ENCODE data around the gene EFR3B. TPM values are rescaled to one million over a fixed set of nuclear protein-coding genes. Genes with fewer than 3 reads are reported as not detected.
"Not testable (repeated sequence)": the region's sequence is repeated elsewhere in the genome, so short reads cannot be mapped to it uniquely, and the experiment has no call there.

Gene EFR3B
- total RNA-seq: under 1 TPM; 0.05 to 0.14 TPM
- under 1 TPM in 1 of 3 donors, not detected in 2; 0.06 TPM for polyA plus RNA-seq
- 0 to 0.78 (median 0.56) reads per million in 6 experiments for total RNA-seq

DNA sequence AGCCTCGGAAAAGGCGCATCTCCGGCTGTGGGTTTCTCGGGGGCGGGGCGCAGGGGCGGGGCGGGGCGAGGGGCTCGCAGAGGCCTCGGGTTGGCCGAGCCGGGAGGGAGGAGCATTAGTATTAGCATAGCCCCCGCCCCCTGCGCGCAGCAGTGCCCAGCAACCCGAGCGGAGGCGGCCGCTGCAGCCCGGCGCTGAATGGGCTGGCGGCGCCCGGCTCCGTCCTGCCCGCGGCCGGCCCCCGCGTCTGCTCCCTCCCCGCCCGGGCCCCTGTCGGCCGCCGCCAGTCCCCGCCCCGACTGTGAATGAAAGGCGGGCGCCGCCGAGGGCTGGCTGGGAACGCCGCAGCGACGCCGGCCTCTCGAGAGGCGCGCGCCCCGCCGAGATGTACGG lies at the start of gene EFR3B:
Gene EFR3B (plus strand): TSS at position 149 of the 393 bp plus-strand sequence. CDS start 237 bp downstream, at position 386.
- DNase-seq (peak; percentile 78 to 94 (median 87)), ATAC-seq (peak; percentile 94 to 96)
- Mint-ChIP-seq H3K4me1 (peaks cover 12 to 25% (median 24%) of the 10 kb centered on the region in 4 donors), H3K27ac (peak within 1 kb of the TSS in 6 of 10 donors; percentile 1 to 87 (median 66)), H3K9me3 (no peaks in the 10 kb centered on the region), H3K4me3 (peak within 1 kb of the TSS; percentile 81 to 93 (median 89)), H3K27me3 (peaks cover 16 to 38% (median 36%) of the 10 kb centered on the region in 5 donors), H3K36me3 (no peaks in the 10 kb centered on the region)
- POLR2A ChIA-PET: interaction anchor here (0.9 kb wide), 1 partner anchor 22 kb away, joined by 3 read pairs; no protein-coding TSS in a partner anchor

- Mint-ChIP-seq H3K4me3 (no peak overlapping the region), H3K4me1 (peaks cover 0 to 3% (median 0%) of the 10 kb centered on the region in 4 donors), H3K9me3 (no peaks in the 10 kb centered on the region), H3K27ac (no peak overlapping the region), H3K36me3 (no peaks in the 10 kb centered on the region), H3K27me3 (peaks cover 5 to 17% (median 10%) of the 10 kb centered on the region in 5 donors)
- no peak for DNase-seq
- ATAC-seq: no peak
- POLR2A ChIA-PET: no interaction called here
Measured at GRCh38 chr2:24993406-24994145, 48.3 kb upstream of the EFR3B start.

- DNase-seq (no peak), ATAC-seq (no peak)
- Mint-ChIP-seq H3K36me3 (no peaks in the 10 kb centered on the region), H3K27me3 (peaks cover 5 to 17% (median 10%) of the 10 kb centered on the region in 5 donors), H3K4me3 (no peak overlapping the region), H3K9me3 (no peaks in the 10 kb centered on the region), H3K27ac (no peak overlapping the region), H3K4me1 (peaks cover 0 to 3% (median 0%) of the 10 kb centered on the region in 4 donors)
- POLR2A ChIA-PET: interaction anchor here (0.7 kb wide), 1 partner anchor 981 kb away, joined by 4 read pairs; no protein-coding TSS in a partner anchor
Measured at GRCh38 chr2:24994146-24994724, 47.6 kb upstream of the EFR3B start.

DNA sequence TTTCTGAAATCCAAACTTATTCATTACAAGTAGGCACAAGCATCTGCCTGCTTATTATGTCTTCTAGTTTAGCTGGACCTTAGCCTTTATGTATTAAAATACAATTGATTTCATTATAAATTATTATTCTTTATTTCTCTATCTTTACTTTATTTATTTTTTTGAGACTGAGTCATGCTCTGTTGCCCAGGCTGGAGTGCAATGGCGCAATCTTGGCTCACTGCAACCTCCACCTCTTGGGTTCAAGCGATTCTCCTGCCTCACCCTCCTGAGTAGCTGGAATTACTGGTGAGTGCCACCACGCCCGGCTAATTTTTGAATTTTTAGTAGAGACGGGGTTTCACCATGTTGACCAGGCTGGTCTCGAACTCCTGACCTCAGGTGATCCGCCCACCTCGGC lies 42.8 kb upstream of the EFR3B start:
- H3K4me3 Mint-ChIP-seq, H3K27ac Mint-ChIP-seq, H3K9me3 Mint-ChIP-seq, POLR2A ChIA-PET, H3K36me3 Mint-ChIP-seq, ATAC-seq, DNase-seq, H3K4me1 Mint-ChIP-seq: not testable (repeated sequence)
- H3K27me3 Mint-ChIP-seq: peaks cover 2 to 18% (median 7%) of the 10 kb centered on the region in 5 donors

- Mint-ChIP-seq H3K27me3 (peaks cover 2 to 15% (median 7%) of the 10 kb centered on the region in 5 donors), H3K4me1 (peaks cover 0 to 2% (median 0%) of the 10 kb centered on the region in 4 donors), H3K36me3 (peaks cover 0 to 6% (median 3%) of the 10 kb centered on the region in 3 donors), H3K9me3 (no peaks in the 10 kb centered on the region), H3K4me3 (no peak overlapping the region), H3K27ac (no peak overlapping the region)
- POLR2A ChIA-PET: no interaction called here
- ATAC-seq (no peak), DNase-seq (no peak)
Measured at GRCh38 chr2:25000036-25000435, 41.8 kb upstream of the EFR3B start.

DNA sequence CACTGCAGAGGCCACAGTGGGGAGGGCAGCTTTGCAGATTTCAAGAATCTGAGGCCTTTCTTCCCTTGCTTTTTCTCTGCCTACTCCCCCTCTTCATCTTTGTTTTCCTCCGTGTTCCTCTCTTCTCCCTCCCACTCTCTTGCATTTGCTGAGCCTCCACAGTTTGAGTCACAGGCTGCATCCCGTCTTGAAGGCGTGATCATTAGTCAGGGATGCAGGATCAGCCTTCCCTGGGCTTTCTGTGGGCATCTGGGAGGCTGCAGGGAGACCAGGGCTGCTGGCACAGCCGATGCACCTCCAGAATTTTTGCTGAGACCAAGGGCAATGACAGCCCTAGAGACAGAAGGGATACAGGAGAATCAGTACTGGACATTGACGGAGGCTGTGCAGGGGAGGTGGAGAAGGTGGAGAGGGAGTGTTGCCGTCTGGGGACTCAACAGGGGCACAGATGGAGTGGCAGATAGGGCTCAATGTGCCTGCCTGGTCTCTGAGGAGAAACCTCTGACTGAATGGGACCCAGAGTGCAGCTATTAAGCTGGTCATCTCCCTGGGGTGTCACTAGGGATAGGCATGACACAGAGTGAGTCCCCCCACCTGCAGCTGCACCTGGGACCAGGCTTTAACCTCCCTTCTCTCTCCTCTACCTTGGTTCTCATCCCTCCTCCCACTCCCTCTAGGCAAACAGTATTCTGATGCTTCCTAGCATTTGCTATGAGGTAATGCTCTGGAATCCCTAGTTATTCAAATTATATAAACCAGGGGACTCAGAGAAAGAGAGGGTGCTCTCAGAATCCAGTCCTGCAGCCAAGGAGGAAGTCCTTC lies 41.2 kb upstream of the EFR3B start:
- Mint-ChIP-seq H3K4me1 (peaks cover 0 to 2% (median 0%) of the 10 kb centered on the region in 4 donors), H3K27me3 (peaks cover 2 to 17% (median 7%) of the 10 kb centered on the region in 5 donors), H3K36me3 (peaks cover 0 to 6% (median 3%) of the 10 kb centered on the region in 3 donors), H3K27ac (no peak overlapping the region), H3K9me3 (no peaks in the 10 kb centered on the region), H3K4me3 (no peak overlapping the region)
- ATAC-seq (no peak), DNase-seq (no peak)
- POLR2A ChIA-PET: no interaction called here

DNA sequence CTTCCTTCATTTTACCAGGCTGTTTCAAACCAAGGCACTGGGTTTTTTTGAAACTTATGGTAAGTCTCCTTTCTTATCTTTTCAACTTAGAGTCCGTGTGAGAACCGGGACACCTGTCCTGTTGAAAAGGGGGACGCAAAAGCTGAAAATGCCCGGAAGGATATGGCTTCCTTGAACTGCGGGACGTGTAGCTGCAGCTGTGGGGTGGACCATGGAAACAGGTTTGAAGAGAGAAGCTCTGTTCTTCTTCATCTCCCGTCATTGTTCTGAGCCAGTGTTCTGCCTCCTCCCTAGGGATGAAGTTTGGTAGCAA lies 40.6 kb upstream of the EFR3B start:
- POLR2A ChIA-PET: no interaction called here
- Mint-ChIP-seq H3K4me3 (no peak overlapping the region), H3K4me1 (peaks cover 0 to 2% (median 0%) of the 10 kb centered on the region in 4 donors), H3K9me3 (no peaks in the 10 kb centered on the region), H3K27me3 (peaks cover 2 to 17% (median 7%) of the 10 kb centered on the region in 5 donors), H3K27ac (no peak overlapping the region), H3K36me3 (peaks cover 0 to 6% (median 3%) of the 10 kb centered on the region in 3 donors)
- no peak for ATAC-seq
- DNase-seq: no peak

DNA sequence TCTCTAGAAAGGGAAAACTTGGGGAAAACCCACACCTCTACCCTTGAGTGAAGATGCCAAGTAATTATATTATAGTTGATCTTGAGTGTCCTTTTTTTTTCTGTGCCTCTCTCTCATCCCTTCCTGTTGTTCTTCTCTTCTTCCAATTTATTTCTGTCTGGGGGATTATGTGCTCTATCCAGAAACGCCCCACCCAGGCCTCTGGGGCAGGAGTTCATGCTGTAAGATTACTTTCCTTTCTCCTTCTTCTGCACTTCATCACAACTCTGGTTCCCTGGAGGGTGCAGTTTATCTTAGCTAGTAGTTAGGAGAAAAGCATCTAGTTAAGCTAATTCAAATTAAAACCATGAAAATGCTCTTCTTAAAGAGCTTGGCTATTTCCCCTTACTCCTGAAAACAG lies 39.8 kb upstream of the EFR3B start:
- POLR2A ChIA-PET: no interaction called here
- ATAC-seq (no peak), DNase-seq (no peak)
- Mint-ChIP-seq H3K27me3 (peaks cover 0 to 15% (median 6%) of the 10 kb centered on the region in 5 donors), H3K4me3 (no peak overlapping the region), H3K9me3 (no peaks in the 10 kb centered on the region), H3K27ac (peak overlapping the region in 1 of 10 donors; percentile 43), H3K36me3 (peaks cover 0 to 6% (median 3%) of the 10 kb centered on the region in 3 donors), H3K4me1 (peaks cover 0 to 2% (median 0%) of the 10 kb centered on the region in 4 donors)

GRCh38 chr2:25009954-25010353 lies 31.9 kb upstream of the EFR3B start:
- peaks cover 0 to 2% (median 0%) of the 10 kb centered on the region in 5 donors for H3K27me3 Mint-ChIP-seq
- H3K9me3 Mint-ChIP-seq: no peaks in the 10 kb centered on the region
- ATAC-seq (no peak), DNase-seq (no peak)
- H3K27ac Mint-ChIP-seq: no peak overlapping the region
- no peak overlapping the region for H3K4me3 Mint-ChIP-seq
- H3K36me3 Mint-ChIP-seq: no peaks in the 10 kb centered on the region
- no peaks in the 10 kb centered on the region for H3K4me1 Mint-ChIP-seq
- POLR2A ChIA-PET: no interaction called here

DNA sequence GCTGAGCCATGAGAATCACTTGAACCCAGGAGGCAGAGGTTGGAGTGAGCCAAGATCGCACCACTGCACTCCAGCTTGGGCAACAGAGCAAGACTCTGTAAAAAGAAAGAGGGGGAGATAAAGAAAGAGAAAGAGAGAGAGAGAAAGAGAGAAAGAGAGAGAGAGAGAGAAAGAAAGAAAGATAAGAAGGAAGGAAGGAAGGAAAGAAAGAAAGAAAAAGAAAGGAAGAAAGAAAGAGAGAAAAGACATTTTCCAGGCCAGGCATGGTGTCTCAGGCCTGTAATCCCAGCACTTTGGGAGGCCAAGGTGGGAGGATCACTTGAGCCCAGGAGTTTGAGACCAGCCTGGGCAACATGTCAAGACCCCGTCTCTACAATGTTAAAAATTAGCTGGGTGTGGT lies 30.5 kb upstream of the EFR3B start:
- H3K27ac Mint-ChIP-seq: peak overlapping the region in 1 of 10 donors; percentile 1
- ATAC-seq, H3K27me3 Mint-ChIP-seq, H3K4me1 Mint-ChIP-seq, H3K9me3 Mint-ChIP-seq, H3K36me3 Mint-ChIP-seq, DNase-seq, POLR2A ChIA-PET, H3K4me3 Mint-ChIP-seq: not testable (repeated sequence)

GRCh38 chr2:25014631-25015030 lies 27.2 kb upstream of the EFR3B start:
- ATAC-seq: no peak
- no peak for DNase-seq
- no peaks in the 10 kb centered on the region for H3K36me3 Mint-ChIP-seq
- no peak overlapping the region for H3K4me3 Mint-ChIP-seq
- H3K4me1 Mint-ChIP-seq: no peaks in the 10 kb centered on the region
- POLR2A ChIA-PET: interaction anchor here (0.6 to 0.7 kb wide), 2 partner anchors 33 to 35 kb away, joined by 3 to 6 read pairs; no protein-coding TSS in a partner anchor
- no peaks in the 10 kb centered on the region for H3K27me3 Mint-ChIP-seq
- H3K9me3 Mint-ChIP-seq: no peaks in the 10 kb centered on the region
- peak overlapping the region in 1 of 10 donors; percentile 44 for H3K27ac Mint-ChIP-seq

GRCh38 chr2:25018681-25019080 lies 23.2 kb upstream of the EFR3B start:
- POLR2A ChIA-PET: no interaction called here
- Mint-ChIP-seq H3K4me1 (no peaks in the 10 kb centered on the region), H3K27me3 (peaks cover 0 to 8% (median 7%) of the 10 kb centered on the region in 5 donors), H3K4me3 (no peak overlapping the region), H3K36me3 (no peaks in the 10 kb centered on the region), H3K9me3 (no peaks in the 10 kb centered on the region), H3K27ac (no peak overlapping the region)
- ATAC-seq: no peak
- DNase-seq: no peak

All from naive thymus-derived CD8-positive, alpha-beta T cell (primary cell).